ENCODE results near the gene FAM111B.
"Not testable (repeated sequence)": the region's sequence is repeated elsewhere in the genome, so short reads cannot be mapped to it uniquely, and the experiment has no call there.

DNA sequence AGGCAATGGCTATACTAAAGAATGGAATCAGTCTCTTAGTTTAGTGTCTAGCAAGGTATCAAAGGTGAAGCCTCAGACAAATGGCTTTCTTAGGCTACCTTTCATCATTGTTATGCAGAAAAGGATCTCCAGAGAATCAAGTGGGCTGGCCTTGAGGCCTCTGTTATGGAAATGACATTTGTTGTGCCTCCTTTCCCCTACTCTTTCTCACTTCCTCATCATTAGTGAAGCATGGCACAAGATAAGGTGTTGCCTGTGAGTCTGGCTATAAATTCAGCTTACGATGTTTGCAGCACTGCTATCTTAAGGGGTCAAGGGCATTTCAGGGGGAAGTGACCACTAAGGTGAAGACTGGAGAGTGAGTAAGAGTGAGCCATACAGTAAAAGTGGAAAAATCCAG lies 11.8 kb upstream of the FAM111B start:
- TF ChIP-seq ZNF274 (IDR thresholded peaks at IDR 0.05; ENCODE audit: low read depth, low read length); YY1 (IDR thresholded peaks at IDR 0.05; ENCODE audit: insufficient read depth, insufficient read length): not testable (repeated sequence)
